ENCODE data around the gene SOS2.

DNA sequence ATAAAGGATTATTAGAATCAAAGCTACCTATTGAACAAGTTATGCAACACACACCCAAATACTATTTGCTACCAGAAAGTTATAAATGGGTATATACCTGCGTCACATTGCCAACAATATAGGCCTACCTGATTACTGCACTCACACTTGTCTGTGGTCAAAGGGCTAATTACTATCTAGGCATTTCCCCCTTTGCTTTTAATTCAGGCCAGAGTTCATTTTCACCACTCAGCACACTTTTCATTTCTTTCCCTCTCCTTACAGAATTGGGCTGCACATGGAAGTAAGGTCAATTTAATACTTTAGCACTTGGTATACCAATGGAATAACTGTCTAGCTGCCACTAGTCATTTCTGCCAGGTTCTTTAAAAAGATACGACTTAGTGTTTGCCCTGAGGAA lies 1.7 kb downstream of the SOS2 start:
- TF ChIP-seq CTCF (IDR thresholded peaks at IDR 0.05) (no peak), POLR2A (IDR thresholded peaks at IDR 0.05) (no peak)

Data from heart left ventricle (tissue), 13 donors.